HL-60 (cell line): Measurements from ENCODE around the gene GRID1.

ENCODE experiments used
- GABPA ChIP-seq: IDR thresholded peaks from 2 replicates; pipeline ENCODE4 v1.6.1; 2012; ENCODE audit warnings: low read depth
- POLR2AphosphoS5 ChIP-seq: IDR thresholded peaks from 2 replicates; pipeline ENCODE4 v1.6.1; 2012; ENCODE audit warnings: low read depth
- SPI1 ChIP-seq: IDR thresholded peaks from 2 replicates; pipeline ENCODE4 v1.6.1; 2012; ENCODE audit warnings: low read depth, mild to moderate bottlenecking, borderline replicate concordance
- TF ChIP-seq, protein P1 (sequence below): IDR thresholded peaks from one replicate; pipeline ENCODE4 v1.5.1; 2011; ENCODE audit warnings: low read length, control low read depth, inconsistent platforms; ENCODE audit not compliant: insufficient read depth

- TF ChIP-seq, protein P1, sequence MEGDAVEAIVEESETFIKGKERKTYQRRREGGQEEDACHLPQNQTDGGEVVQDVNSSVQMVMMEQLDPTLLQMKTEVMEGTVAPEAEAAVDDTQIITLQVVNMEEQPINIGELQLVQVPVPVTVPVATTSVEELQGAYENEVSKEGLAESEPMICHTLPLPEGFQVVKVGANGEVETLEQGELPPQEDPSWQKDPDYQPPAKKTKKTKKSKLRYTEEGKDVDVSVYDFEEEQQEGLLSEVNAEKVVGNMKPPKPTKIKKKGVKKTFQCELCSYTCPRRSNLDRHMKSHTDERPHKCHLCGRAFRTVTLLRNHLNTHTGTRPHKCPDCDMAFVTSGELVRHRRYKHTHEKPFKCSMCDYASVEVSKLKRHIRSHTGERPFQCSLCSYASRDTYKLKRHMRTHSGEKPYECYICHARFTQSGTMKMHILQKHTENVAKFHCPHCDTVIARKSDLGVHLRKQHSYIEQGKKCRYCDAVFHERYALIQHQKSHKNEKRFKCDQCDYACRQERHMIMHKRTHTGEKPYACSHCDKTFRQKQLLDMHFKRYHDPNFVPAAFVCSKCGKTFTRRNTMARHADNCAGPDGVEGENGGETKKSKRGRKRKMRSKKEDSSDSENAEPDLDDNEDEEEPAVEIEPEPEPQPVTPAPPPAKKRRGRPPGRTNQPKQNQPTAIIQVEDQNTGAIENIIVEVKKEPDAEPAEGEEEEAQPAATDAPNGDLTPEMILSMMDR, result no peak
- no peak for TF ChIP-seq SPI1
- TF ChIP-seq POLR2AphosphoS5, result no peak
- TF ChIP-seq GABPA, result no peak
Measured at GRCh38 chr10:85787881-85788280, 578.7 kb downstream of the GRID1 start.
